Brain microvascular endothelial cell (primary cell): ENCODE data around the gene LTBP1.

Source experiments
- DNase-seq: peaks from one replicate; pipeline ENCODE4 v3.0.0-alpha.2; 2020
- H3K27ac ChIP-seq: fragments of 250-450 bp; sonication (Bioruptor Pico); 2 replicates; pipeline ENCODE4 v1.5.1; 2020; ENCODE audit warnings: mild to moderate bottlenecking, moderate library complexity
- H3K27me3 ChIP-seq: fragments of 250-450 bp; sonication (Bioruptor Pico); replicated peaks from 2 replicates; pipeline ENCODE4 v1.5.1; 2020; ENCODE audit warnings: mild to moderate bottlenecking
- H3K36me3 ChIP-seq: fragments of 250-450 bp; sonication (Bioruptor Pico); replicated peaks from 2 replicates; pipeline ENCODE4 v1.5.1; 2020; ENCODE audit warnings: mild to moderate bottlenecking
- H3K4me3 ChIP-seq: 2 replicates; pipeline ENCODE4 v1.5.1; 2011; ENCODE audit warnings: low read depth, mild to moderate bottlenecking, control low read depth, low read length, moderate library complexity
- in situ Hi-C: cut with HindIII; loops from 2 replicates; pipeline ENCODE4 v1.10.0; 2017; ENCODE audit warnings: low sequenced_read_pairs, low pct_ligation_motif_present
- TF ChIP-seq, protein P1 (sequence below): IDR thresholded peaks from 2 replicates; pipeline ENCODE4 v1.5.1; 2011; ENCODE audit warnings: low read depth, mild to moderate bottlenecking, moderate library complexity, low read length, control low read depth, inconsistent platforms; ENCODE audit errors: missing control alignments

Gene LTBP1

GRCh38 chr2:32922501-32922900 is 24.3 kb upstream of the LTBP1 start:
- DNase-seq: no peak
- no peak overlapping the region for H3K4me3 ChIP-seq
- TF ChIP-seq, protein P1, sequence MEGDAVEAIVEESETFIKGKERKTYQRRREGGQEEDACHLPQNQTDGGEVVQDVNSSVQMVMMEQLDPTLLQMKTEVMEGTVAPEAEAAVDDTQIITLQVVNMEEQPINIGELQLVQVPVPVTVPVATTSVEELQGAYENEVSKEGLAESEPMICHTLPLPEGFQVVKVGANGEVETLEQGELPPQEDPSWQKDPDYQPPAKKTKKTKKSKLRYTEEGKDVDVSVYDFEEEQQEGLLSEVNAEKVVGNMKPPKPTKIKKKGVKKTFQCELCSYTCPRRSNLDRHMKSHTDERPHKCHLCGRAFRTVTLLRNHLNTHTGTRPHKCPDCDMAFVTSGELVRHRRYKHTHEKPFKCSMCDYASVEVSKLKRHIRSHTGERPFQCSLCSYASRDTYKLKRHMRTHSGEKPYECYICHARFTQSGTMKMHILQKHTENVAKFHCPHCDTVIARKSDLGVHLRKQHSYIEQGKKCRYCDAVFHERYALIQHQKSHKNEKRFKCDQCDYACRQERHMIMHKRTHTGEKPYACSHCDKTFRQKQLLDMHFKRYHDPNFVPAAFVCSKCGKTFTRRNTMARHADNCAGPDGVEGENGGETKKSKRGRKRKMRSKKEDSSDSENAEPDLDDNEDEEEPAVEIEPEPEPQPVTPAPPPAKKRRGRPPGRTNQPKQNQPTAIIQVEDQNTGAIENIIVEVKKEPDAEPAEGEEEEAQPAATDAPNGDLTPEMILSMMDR: no peak
- H3K27me3 ChIP-seq: no peaks in the 10 kb centered on the region
- in situ Hi-C loops: no loop called here
- no peaks in the 10 kb centered on the region for H3K36me3 ChIP-seq
- H3K27ac ChIP-seq: no peak overlapping the region

DNA sequence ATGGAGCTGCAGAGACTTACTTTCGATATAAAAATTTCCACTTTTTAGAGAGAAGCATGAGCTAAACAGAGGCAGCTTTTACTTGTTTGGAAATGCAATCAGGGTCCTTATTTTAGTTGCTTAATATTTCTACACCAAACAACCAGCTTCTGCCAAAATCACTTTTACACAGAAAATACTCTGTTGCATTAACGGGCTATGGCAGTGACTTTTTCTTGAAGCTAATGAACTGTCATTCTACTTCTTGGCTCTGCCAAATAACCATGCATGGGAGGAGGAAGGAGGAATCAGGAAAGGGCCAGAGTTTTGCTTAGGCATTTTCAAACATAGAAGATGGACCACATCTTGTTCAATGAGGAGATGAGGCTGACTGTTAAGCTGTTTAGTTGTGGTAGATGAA is 23.6 kb upstream of the LTBP1 start:
- H3K4me3 ChIP-seq: no peak overlapping the region
- H3K36me3 ChIP-seq: no peaks in the 10 kb centered on the region
- DNase-seq: no peak
- TF ChIP-seq, protein P1: no peak
- in situ Hi-C loops: no loop called here
- no peak overlapping the region for H3K27ac ChIP-seq
- H3K27me3 ChIP-seq: no peaks in the 10 kb centered on the region

DNA sequence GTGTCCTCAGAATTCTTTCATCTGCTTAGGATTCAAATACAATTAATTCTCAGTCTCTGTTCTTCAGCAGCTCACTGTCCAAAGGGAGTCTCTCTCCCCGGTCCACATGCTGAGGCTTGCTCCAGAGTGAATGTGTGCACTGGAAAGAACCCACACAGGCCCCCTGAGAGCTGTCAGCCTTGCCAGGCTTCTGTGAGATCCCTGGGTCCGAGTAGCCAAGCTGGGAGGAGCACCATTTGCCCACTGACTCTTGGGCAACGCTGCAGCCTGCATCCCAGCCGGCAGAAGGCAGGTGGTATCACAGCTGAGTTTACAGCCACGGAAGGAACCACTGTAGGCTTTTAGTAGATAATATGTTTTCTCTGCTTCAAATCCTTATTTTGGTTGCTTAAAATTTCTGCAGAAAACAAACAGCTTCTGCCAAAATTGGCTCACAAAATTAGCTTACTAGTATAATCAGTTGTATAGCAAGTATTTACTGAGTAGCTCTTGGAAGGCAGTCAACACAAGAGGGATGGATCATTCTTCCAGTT is 21.4 kb upstream of the LTBP1 start:
- Histone ChIP-seq H3K36me3 (no peaks in the 10 kb centered on the region), H3K4me3 (no peak overlapping the region), H3K27me3 (no peaks in the 10 kb centered on the region), H3K27ac (no peak overlapping the region)
- TF ChIP-seq, protein P1: no peak
- DNase-seq: no peak
- in situ Hi-C loops: no loop called here

GRCh38 chr2:32925976-32926707 is 20.6 kb upstream of the LTBP1 start:
- no peak for DNase-seq
- H3K27me3 ChIP-seq: no peaks in the 10 kb centered on the region
- H3K36me3 ChIP-seq: no peaks in the 10 kb centered on the region
- no peak overlapping the region for H3K4me3 ChIP-seq
- TF ChIP-seq, protein P1: no peak
- in situ Hi-C loops: no loop called here
- no peak overlapping the region for H3K27ac ChIP-seq

DNA sequence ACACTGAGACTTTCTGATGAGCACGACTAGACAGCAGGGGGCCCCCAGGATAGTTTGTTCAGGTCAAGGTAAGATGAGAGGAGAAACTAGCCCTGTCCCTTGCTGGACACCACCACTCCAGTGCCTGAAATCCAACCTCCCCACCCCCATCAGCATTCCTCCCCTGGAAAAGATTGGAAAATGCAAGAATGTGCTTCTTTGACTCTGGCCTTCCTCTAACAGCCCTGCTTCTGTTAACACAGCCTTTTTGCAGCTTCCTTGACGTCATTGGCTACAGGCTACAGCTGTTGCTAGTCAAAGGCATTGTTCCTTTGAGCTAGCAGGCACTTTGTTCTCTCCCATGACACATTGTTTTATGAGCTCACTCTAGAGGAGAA is 20.1 kb upstream of the LTBP1 start:
- H3K27me3 ChIP-seq: no peaks in the 10 kb centered on the region
- no peak overlapping the region for H3K4me3 ChIP-seq
- TF ChIP-seq, protein P1: no peak
- DNase-seq: peak; percentile 27
- H3K27ac ChIP-seq: no peak overlapping the region
- in situ Hi-C loops: no loop called here
- H3K36me3 ChIP-seq: no peaks in the 10 kb centered on the region

DNA sequence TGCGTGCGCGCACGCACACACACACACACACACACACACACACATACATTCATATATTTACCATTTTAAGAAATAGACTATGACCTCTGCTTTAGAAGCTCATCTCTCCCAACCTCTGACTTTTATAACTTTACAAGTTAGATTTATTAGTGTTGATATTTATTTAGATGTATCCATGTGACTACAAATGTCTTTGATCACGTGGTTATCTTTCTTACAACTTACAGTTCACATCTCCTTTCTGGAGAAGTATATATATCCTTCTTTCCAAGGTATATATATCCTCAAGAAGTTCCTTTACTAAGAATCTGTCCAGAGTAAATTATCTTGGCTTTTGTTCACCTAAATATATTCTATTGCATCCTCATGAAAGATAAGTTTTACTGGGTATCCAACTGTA is 16.3 kb upstream of the LTBP1 start:
- Histone ChIP-seq H3K27me3 (no peaks in the 10 kb centered on the region), H3K36me3 (no peaks in the 10 kb centered on the region), H3K4me3 (no peak overlapping the region), H3K27ac (no peak overlapping the region)
- in situ Hi-C loops: no loop called here
- TF ChIP-seq, protein P1: no peak
- no peak for DNase-seq
